HepG2 (cell line): ENCODE measurements around the gene TMOD3. TPM values are rescaled to one million over a fixed set of nuclear protein-coding genes. Genes with fewer than 3 reads are reported as not detected.

Experiments used
- CCDC6 ChIP-seq: sonication (generic); formaldehyde crosslinking; IDR thresholded peaks from 2 replicates; pipeline ENCODE4 v1.8.1; 2022; ENCODE audit warnings: mild to moderate bottlenecking, missing genetic modification reagents, moderate library complexity
- FOXO1 ChIP-seq: sonication (generic); formaldehyde crosslinking; IDR thresholded peaks from 2 replicates; pipeline ENCODE4 v1.4.0; 2020; ENCODE audit warnings: missing genetic modification reagents
- HINFP ChIP-seq: sonication (generic); formaldehyde crosslinking; IDR thresholded peaks from 2 replicates; pipeline ENCODE4 v1.4.0; 2020; ENCODE audit warnings: low read depth, mild to moderate bottlenecking, missing genetic modification reagents
- HNF1A ChIP-seq, 2 experiments: sonication (generic) in 1 of 2; formaldehyde crosslinking in 1 of 2; IDR thresholded peaks; 2 replicates each; pipeline versions ENCODE4 v1.4.0 to v1.6.1; 2016 to 2020; ENCODE audit warnings: borderline replicate concordance in 1 of 2, low read depth in 1 of 2, mild to moderate bottlenecking in 1 of 2, missing genetic modification reagents in 1 of 2
- KDM1A ChIP-seq: IDR thresholded peaks from 2 replicates; pipeline ENCODE4 v1.6.1; 2016; ENCODE audit warnings: missing compliant biosample characterization
- MAZ ChIP-seq, 2 experiments: sonication (generic) in 1 of 2; formaldehyde crosslinking in 1 of 2; IDR thresholded peaks; 2 replicates each; pipeline versions ENCODE4 v1.5.0 to v1.6.1; 2012 to 2020; ENCODE audit warnings: low read depth in 2 of 2, mild to moderate bottlenecking in 2 of 2, borderline replicate concordance in 1 of 2, improper control_type of control experiment in 1 of 2, low read length in 1 of 2, missing genetic modification reagents in 1 of 2, moderate library complexity in 1 of 2
- SNAPC4 ChIP-seq: sonication (generic); formaldehyde crosslinking; IDR thresholded peaks from 2 replicates; pipeline ENCODE4 v1.4.0; 2020; ENCODE audit warnings: mild to moderate bottlenecking, missing genetic modification reagents
- TRIM24 ChIP-seq: sonication (generic); formaldehyde crosslinking; IDR thresholded peaks from 2 replicates; pipeline ENCODE4 v1.8.0; 2022; ENCODE audit warnings: mild to moderate bottlenecking, missing genetic modification reagents
- XBP1 ChIP-seq: sonication (generic); formaldehyde crosslinking; IDR thresholded peaks from 2 replicates; pipeline ENCODE4 v1.5.0; 2020; ENCODE audit warnings: missing genetic modification reagents
- ZBTB49 ChIP-seq: sonication (generic); formaldehyde crosslinking; IDR thresholded peaks from 2 replicates; pipeline ENCODE4 v1.4.0; 2020; ENCODE audit warnings: missing genetic modification reagents, borderline replicate concordance
- ZNF256 ChIP-seq: sonication (generic); formaldehyde crosslinking; conservative IDR thresholded peaks from 2 replicates; pipeline ENCODE4 v1.4.0; 2020; ENCODE audit warnings: missing genetic modification reagents
- ZNF543 ChIP-seq: sonication (generic); formaldehyde crosslinking; IDR thresholded peaks from 2 replicates; pipeline ENCODE4 v1.4.0; 2020; ENCODE audit warnings: mild to moderate bottlenecking, missing genetic modification reagents
- ZNF607 ChIP-seq: sonication (generic); formaldehyde crosslinking; IDR thresholded peaks from 2 replicates; pipeline ENCODE4 v1.5.1; 2020; ENCODE audit warnings: missing genetic modification reagents, mild to moderate bottlenecking, borderline replicate concordance
- ZNF839 ChIP-seq: sonication (generic); formaldehyde crosslinking; IDR thresholded peaks from 2 replicates; pipeline ENCODE4 v1.4.0; 2020; ENCODE audit warnings: missing genetic modification reagents, mild to moderate bottlenecking, borderline replicate concordance
- ZSCAN25 ChIP-seq: sonication (generic); formaldehyde crosslinking; IDR thresholded peaks from 2 replicates; pipeline ENCODE4 v1.8.0; 2022; ENCODE audit warnings: mild to moderate bottlenecking, missing genetic modification reagents
- polyA plus RNA-seq, 8 experiments: library from polyadenylated mRNA; depleted of rRNA in 3 of 8; stranded (reverse) in 7 of 8; unstranded in 1 of 8; fragments of >200 nt; fragmentation: Illumina TruSeq in 4 of 8; extraction: Trizol in 4 of 8; gene quantifications; 2 replicates each; pipeline versions ENCODE4 v1.2.1 to v1.2.3, GENCODE V29; 2011 to 2016; ENCODE audit warnings: low read depth in 4 of 8, missing spikeins in 1 of 8, mixed read lengths in 1 of 8; ENCODE audit not compliant: insufficient read depth in 1 of 8
- total RNA-seq, 5 experiments: library from RNA; depleted of rRNA; stranded (reverse); fragments of >200 nt; fragmentation: Illumina TruSeq; extraction: Trizol; gene quantifications; 2 replicates each; pipeline ENCODE4 v1.2.3, GENCODE V29; 2016; ENCODE audit warnings: low read depth in 1 of 5

The TMOD3 gene
- total and polyA plus RNA-seq, 2 of the 13 experiments (the other 11 are each of a cell fraction or from before 2014, with no cell fraction given), result 5.1 to 23.2 TPM

GRCh38 chr15:51907136-51907862 lies 77.8 kb downstream of the TMOD3 start (continued):
- TF ChIP-seq ZSCAN25 (CRISPR knock-in tag) (no peak), HNF1A (IDR thresholded peaks at IDR 0.05; ENCODE audit: low read depth) (no peak), HNF1A (CRISPR knock-in tag; IDR thresholded peaks at IDR 0.05; ENCODE audit: borderline replicate concordance) (no peak), ZNF839 (CRISPR knock-in tag) (no peak), ZNF256 (CRISPR knock-in tag) (no peak), XBP1 (CRISPR knock-in tag) (no peak), MAZ (IDR thresholded peaks at IDR 0.05; ENCODE audit: borderline replicate concordance, low read depth, low read length) (no peak), MAZ (CRISPR knock-in tag; IDR thresholded peaks at IDR 0.05; ENCODE audit: low read depth) (no peak), ZNF607 (CRISPR knock-in tag) (no peak), SNAPC4 (no peak), ZNF543 (CRISPR knock-in tag) (no peak), HINFP (no peak), CCDC6 (CRISPR knock-in tag) (no peak), TRIM24 (CRISPR knock-in tag) (no peak), ZBTB49 (CRISPR knock-in tag) (no peak), KDM1A (no peak), FOXO1 (CRISPR knock-in tag) (peak; percentile 35; the same call in 1 of the 2 replicates)
